GM18502 (cell line): Measurements from ENCODE around the gene KLC1.

Experiments used
- ATAC-seq: cut with Tn5 transposase; IDR thresholded peaks from one replicate; pipeline ENCODE4 v1.9.1; 2021; ENCODE audit warnings: mild to moderate bottlenecking; ENCODE audit not compliant: unreplicated experiment, poor library complexity

The KLC1 gene

GRCh38 chr14:103687712-103688111, 58.7 kb downstream of the KLC1 start:
- no peak for ATAC-seq

GRCh38 chr14:103688441-103688840, 59.4 kb downstream of the KLC1 start:
- no peak for ATAC-seq

- ATAC-seq, result peak; percentile 81
Observed at GRCh38 chr14:103688906-103689902, 60.2 kb downstream of the KLC1 start.

- ATAC-seq, result no peak
Observed at GRCh38 chr14:103690332-103690731, 61.3 kb downstream of the KLC1 start.

GRCh38 chr14:103691655-103692054, 62.6 kb downstream of the KLC1 start:
- ATAC-seq, result peak; percentile 65

GRCh38 chr14:103692159-103692558, 63.1 kb downstream of the KLC1 start:
- peak; percentile 19 for ATAC-seq

- ATAC-seq, result no peak
Observed at GRCh38 chr14:103692871-103693270, 63.9 kb downstream of the KLC1 start.

- no peak for ATAC-seq
Observed at GRCh38 chr14:103693515-103693914, 64.5 kb downstream of the KLC1 start.

GRCh38 chr14:103694572-103695026, 65.6 kb downstream of the KLC1 start:
- no peak for ATAC-seq

GRCh38 chr14:103695296-103696069, 66.5 kb downstream of the KLC1 start:
- no peak for ATAC-seq

- ATAC-seq, result no peak
Observed at GRCh38 chr14:103696070-103696402, 67.0 kb downstream of the KLC1 start.

- ATAC-seq, result no peak
Observed at GRCh38 chr14:103696466-103697071, 67.6 kb downstream of the KLC1 start.

- ATAC-seq, result no peak
Observed at GRCh38 chr14:103697206-103697602, 68.2 kb downstream of the KLC1 start.

GRCh38 chr14:103697603-103698379, 68.8 kb downstream of the KLC1 start:
- no peak for ATAC-seq

GRCh38 chr14:103698380-103699260, 69.6 kb downstream of the KLC1 start:
- ATAC-seq, result no peak

- no peak for ATAC-seq
Observed at GRCh38 chr14:103699261-103699661, 70.2 kb downstream of the KLC1 start.

- no peak for ATAC-seq
Observed at GRCh38 chr14:103699901-103700752, 71.1 kb downstream of the KLC1 start.
